Measurements from ENCODE around the gene PSME4.

- TF ChIP-seq POLR2A (IDR thresholded peaks at IDR 0.05): no peak
- no peak for TF ChIP-seq CTCF (IDR thresholded peaks at IDR 0.05)
These were observed 65.4 kb downstream of the PSME4 start for GRCh38 chr2:53905396-53905795.
